Measurements from ENCODE around the gene NOTCH3.
A peak's percentile ranks its signal among the peaks of the same experiment; 100 is the strongest.

Gene NOTCH3

DNA sequence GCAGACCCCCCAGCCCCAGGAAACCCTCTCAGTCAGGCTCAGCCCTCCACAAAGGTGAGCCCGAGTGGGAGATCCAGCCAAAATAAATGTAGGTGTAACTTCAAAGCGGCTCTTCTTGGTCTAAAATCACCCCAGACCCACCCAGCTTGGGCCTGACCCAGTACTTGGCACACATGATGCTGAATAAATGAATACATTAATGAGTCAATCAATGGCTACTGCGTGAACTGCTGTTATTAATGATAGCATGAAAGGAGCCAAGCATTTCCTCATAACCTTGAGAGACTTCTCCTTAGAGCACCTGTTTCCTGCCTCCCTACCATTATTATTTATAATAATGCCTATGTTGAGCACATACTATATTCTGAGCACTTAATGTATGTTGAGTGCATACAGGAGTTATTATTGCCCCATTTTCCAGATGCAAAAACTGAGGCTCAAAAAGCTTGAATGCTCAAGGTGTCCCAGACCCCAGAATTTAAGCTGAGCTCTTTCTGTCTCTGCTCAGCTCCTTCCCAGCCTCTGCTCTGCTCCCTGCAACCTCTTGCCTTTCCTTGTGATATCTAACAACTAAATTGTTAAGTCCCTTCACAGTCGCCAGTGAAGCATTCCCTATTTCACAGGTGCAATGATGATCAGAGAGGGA, 4.3 kb downstream of the NOTCH3 start:
- no peak for DNase-seq (ENCODE audit: low spot score)

GRCh38 chr19:15195371-15196334, 5.1 kb downstream of the NOTCH3 start:
- DNase-seq (ENCODE audit: low spot score): peak; percentile 88

- no peak for DNase-seq (ENCODE audit: low spot score)
Observed at GRCh38 chr19:15194938-15195337, 5.9 kb downstream of the NOTCH3 start.

- DNase-seq (ENCODE audit: low spot score): no peak
Observed at GRCh38 chr19:15191982-15192381, 8.8 kb downstream of the NOTCH3 start.

DNA sequence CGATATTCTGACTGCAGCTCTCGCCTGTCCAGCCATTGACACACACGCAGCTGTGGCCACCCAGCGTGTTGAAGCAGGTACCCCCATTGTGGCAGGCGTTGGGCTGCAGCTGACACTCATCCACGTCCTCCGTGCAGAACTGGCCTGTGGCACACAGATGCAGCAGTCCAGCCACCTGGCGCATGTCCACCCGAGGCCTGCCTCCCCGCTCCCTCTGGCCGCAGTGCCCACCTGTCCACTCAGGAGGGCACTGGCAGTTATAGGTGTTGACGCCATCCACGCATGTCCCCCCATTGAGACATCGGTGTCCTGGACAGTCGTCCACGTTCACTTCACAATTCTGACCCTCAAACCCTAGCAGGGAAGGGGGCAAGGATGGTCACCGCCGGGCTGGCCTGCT, 9.3 kb downstream of the NOTCH3 start:
- no peak for DNase-seq (ENCODE audit: low spot score)

DNA sequence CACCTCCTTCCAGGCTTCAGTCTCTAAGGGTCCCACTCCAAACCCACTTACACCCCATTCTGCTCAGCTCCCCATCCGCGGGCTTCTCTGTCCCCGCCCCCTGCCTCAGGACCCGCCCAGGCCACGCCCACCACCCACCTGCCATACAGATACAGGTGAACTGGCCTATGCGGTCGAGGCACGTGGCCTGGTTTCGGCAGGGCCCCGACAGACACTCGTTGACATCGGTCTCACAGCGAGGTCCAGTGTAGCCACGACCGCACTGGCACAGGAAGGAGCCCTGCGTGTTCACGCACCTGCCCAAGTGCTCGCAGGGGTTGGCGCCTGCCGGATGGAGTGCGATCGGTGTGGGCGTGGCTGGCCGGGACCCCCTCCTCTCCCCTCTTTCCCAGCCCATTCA, 11.9 kb downstream of the NOTCH3 start:
- no peak for DNase-seq (ENCODE audit: low spot score)

DNA sequence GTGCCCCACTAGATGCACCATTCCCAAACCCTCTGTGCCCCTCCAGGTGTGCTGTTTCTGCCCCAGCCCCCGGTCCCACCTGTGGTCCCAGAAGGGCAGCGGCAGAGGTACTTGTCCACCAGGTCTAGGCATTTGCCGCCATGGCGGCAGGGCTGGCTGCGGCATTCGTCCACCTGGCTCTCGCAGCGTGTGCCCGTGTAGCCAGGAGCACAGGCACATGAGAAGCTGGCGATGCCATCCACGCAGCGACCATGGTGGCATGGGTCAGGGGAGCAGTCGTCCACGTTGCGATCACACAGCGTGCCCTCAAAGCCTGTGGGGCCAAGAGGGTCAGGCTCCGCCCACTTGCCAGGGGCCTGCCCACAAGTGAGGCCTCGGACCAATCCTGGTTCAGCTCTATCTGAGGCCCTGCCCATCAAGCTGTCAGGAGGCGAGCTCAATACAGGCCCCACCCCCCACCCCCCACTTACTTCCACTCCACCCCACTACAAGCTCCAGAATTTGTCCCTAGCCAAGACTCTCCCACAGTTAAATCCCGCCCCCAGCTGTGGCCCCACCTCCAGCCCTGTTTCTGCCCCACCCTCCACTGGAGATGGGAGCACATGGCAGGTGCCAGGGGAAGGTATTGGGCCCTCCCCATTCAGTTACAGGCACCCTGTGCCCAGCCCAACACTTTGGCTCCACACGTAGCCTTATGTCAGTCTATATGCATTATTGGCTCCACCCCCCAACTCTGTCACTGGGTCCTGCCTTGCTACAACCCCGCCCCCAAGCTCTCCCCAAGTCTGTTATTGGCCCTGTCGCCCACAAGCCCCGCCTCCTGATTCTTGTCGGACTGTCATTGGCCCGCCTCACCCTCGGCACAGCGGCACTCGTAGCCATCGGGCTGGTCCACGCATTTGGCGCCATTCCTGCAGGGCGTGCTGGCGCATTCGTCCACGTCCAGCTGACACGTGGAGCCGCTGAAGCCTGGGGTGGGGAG, 13.5 kb downstream of the NOTCH3 start:
- peak; percentile 56 for DNase-seq (ENCODE audit: low spot score)

- DNase-seq (ENCODE audit: low spot score): no peak
Observed at GRCh38 chr19:15185188-15185587, 15.6 kb downstream of the NOTCH3 start.

DNA sequence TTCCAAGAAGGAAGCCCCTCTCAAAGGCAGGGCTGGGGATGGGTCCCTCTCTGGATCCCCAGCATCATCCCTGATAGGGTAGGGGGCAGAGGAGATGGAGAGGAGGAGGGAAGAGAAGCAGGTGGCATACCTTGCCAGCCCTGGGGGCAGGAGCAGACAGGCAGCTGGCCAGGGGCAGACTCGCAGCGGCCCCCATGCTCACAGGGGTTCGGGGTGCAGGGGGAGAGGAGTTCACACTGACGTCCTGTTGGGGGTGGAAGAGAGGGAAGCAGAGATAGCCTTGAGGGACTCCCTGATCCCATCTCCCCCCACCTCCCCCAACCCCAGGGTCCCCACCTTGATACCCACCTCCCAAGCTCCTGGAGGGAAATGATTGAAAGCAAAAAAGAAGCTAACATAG, 16.0 kb downstream of the NOTCH3 start:
- no peak for DNase-seq (ENCODE audit: low spot score)

GRCh38 chr19:15181394-15181793, 19.4 kb downstream of the NOTCH3 start:
- DNase-seq (ENCODE audit: low spot score): peak; percentile 66

GRCh38 chr19:15180451-15181390, 20.1 kb downstream of the NOTCH3 start:
- DNase-seq (ENCODE audit: low spot score): peak; percentile 83

DNA sequence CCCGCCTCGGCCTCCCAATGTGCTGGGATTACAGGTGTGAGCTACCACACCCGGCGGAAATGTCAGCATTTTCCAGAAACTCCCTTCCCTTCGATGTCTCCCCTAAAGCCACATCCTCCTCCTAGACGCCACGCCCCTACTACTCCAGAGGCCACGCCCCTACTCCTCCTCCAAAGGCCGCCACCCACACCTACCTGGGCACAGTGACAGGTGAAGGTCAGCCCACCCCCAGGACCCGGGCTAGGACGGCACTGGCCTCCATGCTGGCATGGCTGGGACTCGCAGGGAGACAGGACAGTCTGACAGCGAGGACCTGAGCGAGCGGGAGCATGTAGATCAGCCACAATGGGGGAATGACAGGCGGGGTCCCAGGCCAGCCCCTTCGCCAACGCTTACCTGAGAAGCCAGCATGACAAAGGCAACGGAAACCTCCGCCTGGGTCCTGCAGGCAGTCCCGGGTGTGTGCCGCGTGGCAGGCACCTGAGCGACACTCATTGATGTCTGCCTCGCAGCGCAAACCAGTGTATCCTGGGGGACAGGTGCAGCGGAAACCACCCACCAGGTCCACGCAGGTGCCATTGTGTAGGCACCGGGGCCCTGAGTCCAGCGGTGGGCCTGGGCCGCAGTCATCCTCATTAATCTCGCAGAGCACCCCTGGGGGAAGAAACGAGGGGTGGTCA, 22.0 kb downstream of the NOTCH3 start:
- DNase-seq (ENCODE audit: low spot score): no peak

- DNase-seq (ENCODE audit: low spot score): peak; percentile 75
Observed at GRCh38 chr19:15177269-15178116, 23.3 kb downstream of the NOTCH3 start.

DNA sequence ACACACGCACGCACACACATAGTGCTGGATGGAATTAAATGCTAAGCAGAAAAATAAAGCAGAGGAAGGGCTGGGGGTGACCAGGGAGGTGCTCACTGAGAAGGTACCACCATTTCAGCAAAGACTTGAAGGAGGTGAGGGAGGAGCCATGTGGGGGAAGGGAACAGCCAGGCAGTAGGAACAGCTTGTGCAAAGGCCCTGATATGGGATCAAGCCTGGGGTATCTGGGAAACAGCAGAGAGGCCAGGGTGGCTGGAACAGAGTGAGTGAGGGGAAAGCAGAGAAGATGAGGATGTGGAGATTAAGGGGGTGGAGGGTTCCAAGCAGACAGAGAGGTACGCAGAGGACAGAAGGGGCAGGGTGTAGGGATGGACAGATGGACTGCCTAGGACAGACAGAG, 25.2 kb downstream of the NOTCH3 start:
- no peak for DNase-seq (ENCODE audit: low spot score)

DNA sequence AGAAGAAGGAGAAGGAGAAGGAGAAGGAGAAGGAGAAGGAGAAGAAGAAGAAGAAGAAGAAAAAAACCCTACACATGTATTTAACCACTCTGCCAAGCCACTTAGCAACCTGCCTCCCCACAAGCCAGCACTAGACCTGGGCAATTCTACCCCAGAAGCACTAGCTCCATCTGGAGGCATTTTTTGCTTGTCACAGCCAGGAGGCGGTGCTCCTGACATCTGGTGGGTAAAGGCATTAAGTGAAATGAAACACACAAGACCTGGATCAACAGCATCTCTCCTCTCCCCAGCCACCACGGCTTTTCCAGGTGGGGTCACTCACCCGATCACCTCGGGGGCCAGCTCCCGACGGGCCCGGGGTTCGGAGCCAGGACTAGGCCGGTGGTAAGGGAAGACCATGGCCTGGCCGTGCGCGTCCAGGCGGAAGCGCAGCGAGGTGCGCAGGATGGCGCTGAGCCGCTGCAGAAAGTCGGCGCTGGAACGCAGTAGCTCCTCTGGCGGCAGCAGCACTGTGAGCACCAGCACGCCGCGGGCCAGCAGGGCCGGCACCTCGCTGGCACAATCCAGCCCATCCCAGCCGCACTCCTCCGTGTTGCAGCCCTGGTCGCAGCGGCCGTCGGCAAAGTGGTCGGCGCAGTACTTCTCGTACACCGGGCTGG, 26.9 kb downstream of the NOTCH3 start:
- DNase-seq (ENCODE audit: low spot score): no peak

- DNase-seq (ENCODE audit: low spot score): no peak
Observed at GRCh38 chr19:15170345-15170744, 30.4 kb downstream of the NOTCH3 start.

GRCh38 chr19:15169541-15170285, 31.1 kb downstream of the NOTCH3 start:
- DNase-seq (ENCODE audit: low spot score): no peak

DNA sequence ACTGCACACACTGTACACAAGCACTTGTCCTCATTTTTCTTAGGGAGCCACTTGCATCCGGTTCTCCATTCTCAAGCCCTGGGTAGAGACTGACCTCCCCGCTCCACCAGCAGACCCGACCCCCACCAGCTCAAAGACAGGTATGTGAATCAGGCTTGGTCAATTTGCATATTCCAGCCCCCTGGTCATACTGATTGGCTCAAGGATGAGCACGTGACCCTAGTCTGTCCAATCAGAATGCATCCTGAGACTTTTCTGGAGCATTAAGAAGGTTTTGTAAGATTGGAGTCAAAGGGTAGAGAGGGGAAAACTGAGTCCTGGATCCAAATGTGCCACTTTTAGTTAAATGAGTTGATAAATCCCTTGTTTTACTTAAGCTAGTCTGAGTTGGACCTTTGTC, 34.1 kb downstream of the NOTCH3 start:
- no peak for DNase-seq (ENCODE audit: low spot score)

Data from SW480 (cell line).